SH-SY5Y (cell line): Measurements from ENCODE around the gene DAPL1.

Experiments used
- GATA2 ChIP-seq: IDR thresholded peaks from 2 replicates; pipeline ENCODE4 v1.6.1; 2011; ENCODE audit warnings: mild to moderate bottlenecking, low read depth, low read length
- GATA3 ChIP-seq: IDR thresholded peaks from 2 replicates; pipeline ENCODE4 v1.6.1; 2011; ENCODE audit warnings: low read depth, mild to moderate bottlenecking, low read length, moderate library complexity

- no peak for TF ChIP-seq GATA2
- no peak for TF ChIP-seq GATA3
These were observed 22.5 kb downstream of the DAPL1 start for GRCh38 chr2:158817588-158817987.
